Measurements from ENCODE around the gene MYO3B.
"Not testable (repeated sequence)": the region's sequence is repeated elsewhere in the genome, so short reads cannot be mapped to it uniquely, and the experiment has no call there.

The MYO3B gene

DNA sequence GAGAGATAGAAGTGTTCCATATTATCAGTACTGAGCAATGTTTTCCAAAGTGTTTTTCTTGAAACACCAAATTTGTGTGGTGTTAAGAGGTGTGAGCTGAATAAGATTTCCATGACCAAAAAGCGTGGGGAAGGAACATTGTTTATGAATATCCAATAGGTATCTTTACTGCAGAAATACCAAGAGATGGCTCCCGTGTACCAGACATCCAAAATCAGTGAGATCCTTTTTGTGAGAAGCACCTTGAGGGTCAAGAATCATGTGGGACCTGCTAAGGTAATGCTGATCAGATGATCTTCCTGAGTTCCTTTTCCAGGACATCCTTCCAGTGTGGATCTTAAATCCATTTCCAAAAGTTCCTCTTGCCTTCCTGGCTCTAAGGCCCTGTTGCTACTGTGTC, 246.0 kb downstream of the MYO3B start:
- TF ChIP-seq, protein P1, sequence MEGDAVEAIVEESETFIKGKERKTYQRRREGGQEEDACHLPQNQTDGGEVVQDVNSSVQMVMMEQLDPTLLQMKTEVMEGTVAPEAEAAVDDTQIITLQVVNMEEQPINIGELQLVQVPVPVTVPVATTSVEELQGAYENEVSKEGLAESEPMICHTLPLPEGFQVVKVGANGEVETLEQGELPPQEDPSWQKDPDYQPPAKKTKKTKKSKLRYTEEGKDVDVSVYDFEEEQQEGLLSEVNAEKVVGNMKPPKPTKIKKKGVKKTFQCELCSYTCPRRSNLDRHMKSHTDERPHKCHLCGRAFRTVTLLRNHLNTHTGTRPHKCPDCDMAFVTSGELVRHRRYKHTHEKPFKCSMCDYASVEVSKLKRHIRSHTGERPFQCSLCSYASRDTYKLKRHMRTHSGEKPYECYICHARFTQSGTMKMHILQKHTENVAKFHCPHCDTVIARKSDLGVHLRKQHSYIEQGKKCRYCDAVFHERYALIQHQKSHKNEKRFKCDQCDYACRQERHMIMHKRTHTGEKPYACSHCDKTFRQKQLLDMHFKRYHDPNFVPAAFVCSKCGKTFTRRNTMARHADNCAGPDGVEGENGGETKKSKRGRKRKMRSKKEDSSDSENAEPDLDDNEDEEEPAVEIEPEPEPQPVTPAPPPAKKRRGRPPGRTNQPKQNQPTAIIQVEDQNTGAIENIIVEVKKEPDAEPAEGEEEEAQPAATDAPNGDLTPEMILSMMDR (IDR thresholded peaks at IDR 0.05; ENCODE audit: borderline replicate concordance, control extremely low read depth, extremely low read depth, insufficient read depth, missing control alignments): no peak
- DNase-seq (ENCODE audit: low spot score): no peak
- in situ Hi-C loops (cut with MboI; ENCODE audit: low sequenced_read_pairs, unreplicated experiment): no loop called here

DNA sequence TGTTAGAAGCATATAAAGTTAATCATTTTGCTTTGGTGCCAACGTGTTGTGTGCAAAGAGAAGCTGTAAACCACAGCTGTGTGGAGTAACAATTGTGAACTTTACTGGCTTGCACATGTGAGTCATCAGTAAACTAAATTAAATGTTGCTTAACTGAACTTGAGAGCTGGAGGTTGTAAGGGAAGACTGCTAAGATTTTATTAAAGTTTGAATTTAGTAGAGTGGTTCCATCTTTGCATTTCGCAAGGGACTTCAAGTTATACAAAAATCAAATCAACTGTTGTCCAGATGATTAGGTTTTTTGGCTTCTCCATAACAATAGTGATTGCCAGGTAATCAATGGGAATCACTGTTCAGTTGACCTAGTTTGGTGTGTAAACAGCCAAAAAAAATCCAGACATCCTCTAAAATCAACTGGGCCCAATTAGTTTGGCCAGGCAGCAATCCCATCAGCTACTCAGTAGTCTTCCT, 247.4 kb downstream of the MYO3B start:
- in situ Hi-C loops (cut with MboI; ENCODE audit: low sequenced_read_pairs, unreplicated experiment): no loop called here
- DNase-seq (ENCODE audit: low spot score): no peak
- TF ChIP-seq, protein P1 (IDR thresholded peaks at IDR 0.05; ENCODE audit: borderline replicate concordance, control extremely low read depth, extremely low read depth, insufficient read depth, missing control alignments): no peak

DNA sequence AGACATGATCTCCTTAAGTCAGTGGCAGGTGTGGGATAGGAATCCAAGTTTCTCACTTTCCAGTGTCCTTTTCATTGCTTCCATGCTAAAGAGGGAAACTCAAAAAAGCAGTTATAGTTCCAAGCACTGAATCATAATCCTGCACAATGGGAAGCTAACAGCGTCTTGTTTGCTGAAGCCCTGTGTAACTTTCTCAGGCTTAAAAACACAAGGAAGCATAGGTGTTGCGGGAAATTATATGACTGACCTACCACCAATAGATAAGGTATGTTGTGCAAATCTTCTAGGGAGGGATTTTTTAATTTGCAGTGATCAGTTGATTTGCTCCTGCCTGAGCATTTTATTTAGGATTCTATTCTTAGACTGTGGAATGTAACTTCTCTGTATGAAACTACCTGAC, 250.9 kb downstream of the MYO3B start:
- no peak for DNase-seq (ENCODE audit: low spot score)
- in situ Hi-C loops (cut with MboI; ENCODE audit: low sequenced_read_pairs, unreplicated experiment): no loop called here

DNA sequence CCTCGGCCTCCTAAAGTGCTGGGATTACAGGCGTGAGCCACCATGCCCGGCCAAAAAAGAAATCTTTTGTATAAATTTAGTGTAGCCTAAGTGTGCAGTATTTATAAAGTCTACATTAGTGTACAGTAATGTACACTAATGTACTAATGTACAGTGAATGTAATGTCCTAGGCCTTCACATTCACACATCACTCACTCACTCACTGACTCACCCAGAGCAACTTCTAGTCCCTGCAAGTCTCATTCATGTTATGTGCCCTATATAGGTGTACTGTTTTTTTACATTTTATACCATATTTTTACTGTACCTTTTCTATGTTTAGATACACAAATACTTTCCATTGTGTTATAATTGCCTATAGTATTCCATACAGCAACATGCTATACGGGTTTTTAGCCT, 254.9 kb downstream of the MYO3B start:
- TF ChIP-seq, protein P1 (IDR thresholded peaks at IDR 0.05; ENCODE audit: borderline replicate concordance, control extremely low read depth, extremely low read depth, insufficient read depth, missing control alignments): no peak
- no peak for DNase-seq (ENCODE audit: low spot score)
- in situ Hi-C loops (cut with MboI; ENCODE audit: low sequenced_read_pairs, unreplicated experiment): no loop called here

More for the DNA sequence above, 250.9 kb downstream of the MYO3B start:
- TF ChIP-seq, protein P1 (IDR thresholded peaks at IDR 0.05; ENCODE audit: borderline replicate concordance, control extremely low read depth, extremely low read depth, insufficient read depth, missing control alignments): no peak

DNA sequence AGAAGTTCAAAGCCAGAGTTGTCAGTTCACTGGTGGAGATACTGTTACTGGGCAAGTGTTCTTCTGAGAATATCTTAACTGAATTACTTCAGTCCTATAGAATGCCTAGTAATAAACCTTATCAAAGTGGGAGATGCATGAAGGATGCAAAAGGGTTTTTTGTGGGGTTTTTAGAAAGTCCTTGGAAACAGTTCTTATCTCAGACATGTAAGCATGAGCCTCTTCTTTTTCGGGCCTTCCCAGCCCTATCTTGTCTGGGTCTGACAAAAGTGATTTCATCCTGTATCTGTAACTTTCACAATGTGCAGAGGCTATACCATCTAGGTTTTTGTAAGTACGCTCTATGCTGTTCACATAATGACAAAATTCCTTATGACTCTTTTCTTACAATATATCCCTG, 255.5 kb downstream of the MYO3B start:
- in situ Hi-C loops (cut with MboI; ENCODE audit: low sequenced_read_pairs, unreplicated experiment): no loop called here
- no peak for DNase-seq (ENCODE audit: low spot score)
- TF ChIP-seq, protein P1 (IDR thresholded peaks at IDR 0.05; ENCODE audit: borderline replicate concordance, control extremely low read depth, extremely low read depth, insufficient read depth, missing control alignments): no peak

GRCh38 chr2:170434396-170434795, 256.4 kb downstream of the MYO3B start:
- in situ Hi-C loops (cut with MboI; ENCODE audit: low sequenced_read_pairs, unreplicated experiment); DNase-seq (ENCODE audit: low spot score): not testable (repeated sequence)

- in situ Hi-C loops (cut with MboI; ENCODE audit: low sequenced_read_pairs, unreplicated experiment): no loop called here
- TF ChIP-seq, protein P1 (IDR thresholded peaks at IDR 0.05; ENCODE audit: borderline replicate concordance, control extremely low read depth, extremely low read depth, insufficient read depth, missing control alignments): no peak
- DNase-seq (ENCODE audit: low spot score): peak; percentile 23
These were observed 257.1 kb downstream of the MYO3B start for GRCh38 chr2:170434900-170435621.
